Measurements from ENCODE around the gene MGAT4B.

DNA sequence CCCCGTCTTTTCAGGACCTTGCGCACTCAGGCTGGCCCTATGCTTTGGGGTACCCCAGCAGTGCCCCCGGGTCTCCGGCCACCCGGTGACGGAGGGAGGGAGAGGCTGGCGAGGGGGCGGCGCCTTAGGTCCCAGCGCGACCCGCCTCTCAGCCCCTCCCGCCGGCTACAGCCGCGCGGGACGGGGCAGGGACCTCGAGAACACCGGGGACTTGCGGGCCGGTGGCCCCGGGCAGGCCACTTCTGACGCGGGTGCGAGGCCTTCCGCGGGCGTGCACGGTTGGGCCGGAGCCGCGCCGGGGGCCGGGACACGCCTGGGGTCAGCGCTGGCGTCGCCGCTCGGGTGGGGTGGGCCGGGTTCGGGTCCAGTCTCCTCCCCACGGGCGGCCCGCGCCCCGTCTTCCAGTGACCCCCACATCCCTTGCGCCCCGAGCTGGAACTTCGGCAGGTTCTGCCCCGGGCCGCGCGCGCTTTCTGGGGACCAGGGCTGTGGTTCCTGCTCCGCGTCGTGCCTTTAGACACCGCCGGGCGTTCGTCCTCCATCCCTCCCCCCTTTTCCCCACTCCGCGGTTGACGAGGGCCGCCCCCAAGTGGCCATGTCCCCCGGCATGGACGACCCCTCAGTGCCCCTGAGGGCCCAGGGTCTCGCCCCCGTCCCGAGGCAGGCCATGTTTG lies 10.3 kb upstream of the MGAT4B start:
- TF ChIP-seq, protein P1, sequence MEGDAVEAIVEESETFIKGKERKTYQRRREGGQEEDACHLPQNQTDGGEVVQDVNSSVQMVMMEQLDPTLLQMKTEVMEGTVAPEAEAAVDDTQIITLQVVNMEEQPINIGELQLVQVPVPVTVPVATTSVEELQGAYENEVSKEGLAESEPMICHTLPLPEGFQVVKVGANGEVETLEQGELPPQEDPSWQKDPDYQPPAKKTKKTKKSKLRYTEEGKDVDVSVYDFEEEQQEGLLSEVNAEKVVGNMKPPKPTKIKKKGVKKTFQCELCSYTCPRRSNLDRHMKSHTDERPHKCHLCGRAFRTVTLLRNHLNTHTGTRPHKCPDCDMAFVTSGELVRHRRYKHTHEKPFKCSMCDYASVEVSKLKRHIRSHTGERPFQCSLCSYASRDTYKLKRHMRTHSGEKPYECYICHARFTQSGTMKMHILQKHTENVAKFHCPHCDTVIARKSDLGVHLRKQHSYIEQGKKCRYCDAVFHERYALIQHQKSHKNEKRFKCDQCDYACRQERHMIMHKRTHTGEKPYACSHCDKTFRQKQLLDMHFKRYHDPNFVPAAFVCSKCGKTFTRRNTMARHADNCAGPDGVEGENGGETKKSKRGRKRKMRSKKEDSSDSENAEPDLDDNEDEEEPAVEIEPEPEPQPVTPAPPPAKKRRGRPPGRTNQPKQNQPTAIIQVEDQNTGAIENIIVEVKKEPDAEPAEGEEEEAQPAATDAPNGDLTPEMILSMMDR (IDR thresholded peaks at IDR 0.05) = no peak
- TF ChIP-seq POLR2A (IDR thresholded peaks at IDR 0.05) = peak; percentile 11
